Activated CD8-positive, alpha-beta memory T cell treated with anti-CD3 and anti-CD28 coated beads, Interleukin-2, amount 10 ng/mL, durations not matched to agents 7 days and 5 days (primary cell): Measurements from ENCODE around the gene PGAM2. TPM values are rescaled to one million over a fixed set of nuclear protein-coding genes. Genes with fewer than 3 reads are reported as not detected.

Experiments
- ATAC-seq: fragments of 150-1000 bp; cut with Tn5 transposase; one replicate; pipeline ENCODE4 v1.10.0; 2021; ENCODE audit warnings: moderate library complexity
- CTCF ChIA-PET: fragments of 350-600 bp; sonication (Branson Sonifier 250); formaldehyde crosslinking; loops from one replicate; lab custom pipeline; 2021; ENCODE audit warnings: antibody characterized with exemption; lab: Charles Lee
- DNase-seq: peaks from one replicate; pipeline ENCODE4 v3.0.0-alpha.2; 2020
- H3K27ac Mint-ChIP-seq: one replicate; pipeline ENCODE4 v1.8.0; 2021; ENCODE audit warnings: mild to moderate bottlenecking, mixed read lengths
- H3K27me3 Mint-ChIP-seq: one replicate; pipeline ENCODE4 v1.8.0; 2021; ENCODE audit warnings: mixed read lengths
- H3K36me3 Mint-ChIP-seq: one replicate; pipeline ENCODE4 v1.8.0; 2021; ENCODE audit warnings: mild to moderate bottlenecking, mixed read lengths
- H3K4me1 Mint-ChIP-seq: one replicate; pipeline ENCODE4 v1.8.0; 2021; ENCODE audit warnings: mixed read lengths
- H3K4me3 Mint-ChIP-seq: one replicate; pipeline ENCODE4 v1.8.0; 2021; ENCODE audit warnings: mild to moderate bottlenecking, moderate library complexity, mixed read lengths
- H3K9me3 Mint-ChIP-seq: one replicate; pipeline ENCODE4 v1.8.0; 2022; ENCODE audit warnings: low read depth, mixed read lengths
- total RNA-seq, 2 experiments: library from RNA; stranded (reverse); gene quantifications; one replicate each; pipeline ENCODE4 v1.2.3, GENCODE V29; 2021

PGAM2 gene
- total RNA-seq, 2 experiments from 2014 or later, result 0.58 TPM; not detected in 1

- peaks cover 16% of the 10 kb centered on the region for H3K27me3 Mint-ChIP-seq
- CTCF ChIA-PET, result interaction anchor here (0.7 to 3.4 kb wide), 2 partner anchors 14 to 449 kb away, joined by 3 to 14 read pairs; no protein-coding TSS in a partner anchor
- peaks cover 24% of the 10 kb centered on the region for H3K4me1 Mint-ChIP-seq
- DNase-seq (no peak), ATAC-seq (no peak)
- H3K4me3 Mint-ChIP-seq, result no peak overlapping the region
- no peaks in the 10 kb centered on the region for H3K36me3 Mint-ChIP-seq
- H3K27ac Mint-ChIP-seq, result no peak overlapping the region
- H3K9me3 Mint-ChIP-seq, result no peaks in the 10 kb centered on the region
Observed at GRCh38 chr7:44099669-44100068, 34.3 kb upstream of the PGAM2 start.

- H3K4me3 Mint-ChIP-seq, result no peak overlapping the region
- CTCF ChIA-PET, result interaction anchor here (0.6 to 3.4 kb wide), 9 partner anchors 9 to 450 kb away, joined by 3 to 14 read pairs (median 3); partner anchors contain the start of gene YKT6
- peaks cover 24% of the 10 kb centered on the region for H3K4me1 Mint-ChIP-seq
- peaks cover 13% of the 10 kb centered on the region for H3K27me3 Mint-ChIP-seq
- DNase-seq, result no peak
- H3K27ac Mint-ChIP-seq, result no peak overlapping the region
- no peaks in the 10 kb centered on the region for H3K9me3 Mint-ChIP-seq
- no peak for ATAC-seq
- H3K36me3 Mint-ChIP-seq, result no peaks in the 10 kb centered on the region
Observed at GRCh38 chr7:44098092-44099068, 33.0 kb upstream of the PGAM2 start.

- Mint-ChIP-seq H3K36me3 (no peaks in the 10 kb centered on the region), H3K27ac (peak overlapping the region; percentile 78), H3K9me3 (no peaks in the 10 kb centered on the region), H3K27me3 (peaks cover 2% of the 10 kb centered on the region), H3K4me3 (peak overlapping the region; percentile 3), H3K4me1 (peaks cover 24% of the 10 kb centered on the region)
- DNase-seq, result peak; percentile 60
- ATAC-seq, result peak; percentile 86
- CTCF ChIA-PET, result interaction anchor here (0.8 to 3.4 kb wide), 6 partner anchors 9 to 103 kb away, joined by 3 to 14 read pairs (median 3); partner anchors contain the start of gene YKT6
Observed at GRCh38 chr7:44097064-44097932, 31.9 kb upstream of the PGAM2 start.

GRCh38 chr7:44096326-44096881 is 31.0 kb upstream of the PGAM2 start:
- Mint-ChIP-seq H3K4me1 (peaks cover 24% of the 10 kb centered on the region), H3K27ac (peak overlapping the region; percentile 78), H3K36me3 (no peaks in the 10 kb centered on the region), H3K27me3 (no peaks in the 10 kb centered on the region), H3K4me3 (no peak overlapping the region), H3K9me3 (no peaks in the 10 kb centered on the region)
- ATAC-seq, result no peak
- CTCF ChIA-PET, result interaction anchor here (3.4 kb wide), 1 partner anchor 11 kb away, joined by 14 read pairs; no protein-coding TSS in a partner anchor
- no peak for DNase-seq

- ATAC-seq, result no peak
- Mint-ChIP-seq H3K27me3 (no peaks in the 10 kb centered on the region), H3K4me1 (peaks cover 24% of the 10 kb centered on the region), H3K9me3 (no peaks in the 10 kb centered on the region), H3K27ac (no peak overlapping the region), H3K36me3 (no peaks in the 10 kb centered on the region), H3K4me3 (no peak overlapping the region)
- DNase-seq, result no peak
- CTCF ChIA-PET, result no interaction called here
Observed at GRCh38 chr7:44095781-44096180, 30.4 kb upstream of the PGAM2 start.

GRCh38 chr7:44094883-44095592 is 29.7 kb upstream of the PGAM2 start:
- DNase-seq, result no peak
- CTCF ChIA-PET, result interaction anchor here (0.6 kb wide), 1 partner anchor 10 kb away, joined by 3 read pairs; no protein-coding TSS in a partner anchor
- no peak for ATAC-seq
- Mint-ChIP-seq H3K36me3 (no peaks in the 10 kb centered on the region), H3K27me3 (no peaks in the 10 kb centered on the region), H3K4me3 (no peak overlapping the region), H3K4me1 (peaks cover 24% of the 10 kb centered on the region), H3K27ac (no peak overlapping the region), H3K9me3 (no peaks in the 10 kb centered on the region)

GRCh38 chr7:44094365-44094764 is 29.0 kb upstream of the PGAM2 start:
- CTCF ChIA-PET, result no interaction called here
- Mint-ChIP-seq H3K4me1 (peaks cover 24% of the 10 kb centered on the region), H3K4me3 (no peak overlapping the region), H3K27ac (no peak overlapping the region), H3K9me3 (no peaks in the 10 kb centered on the region), H3K36me3 (no peaks in the 10 kb centered on the region), H3K27me3 (no peaks in the 10 kb centered on the region)
- DNase-seq (no peak), ATAC-seq (no peak)

GRCh38 chr7:44093102-44093641 is 27.8 kb upstream of the PGAM2 start:
- H3K27ac Mint-ChIP-seq, result no peak overlapping the region

GRCh38 chr7:44087911-44088838 is 22.8 kb upstream of the PGAM2 start:
- Mint-ChIP-seq H3K36me3 (no peaks in the 10 kb centered on the region), H3K4me3 (no peak overlapping the region), H3K9me3 (no peaks in the 10 kb centered on the region), H3K27me3 (no peaks in the 10 kb centered on the region), H3K27ac (no peak overlapping the region), H3K4me1 (peaks cover 5% of the 10 kb centered on the region)
- CTCF ChIA-PET, result interaction anchor here (0.9 kb wide), 2 partner anchors 9 to 403 kb away, joined by 3 read pairs; partner anchors contain the start of gene NUDCD3
- DNase-seq (no peak), ATAC-seq (no peak)

More at GRCh38 chr7:44093102-44093641, 27.8 kb upstream of the PGAM2 start:
- Mint-ChIP-seq H3K9me3 (no peaks in the 10 kb centered on the region), H3K4me1 (peaks cover 19% of the 10 kb centered on the region), H3K27me3 (no peaks in the 10 kb centered on the region), H3K36me3 (no peaks in the 10 kb centered on the region), H3K4me3 (no peak overlapping the region)
- DNase-seq (no peak), ATAC-seq (no peak)
- CTCF ChIA-PET, result no interaction called here

GRCh38 chr7:44086627-44087026 is 21.3 kb upstream of the PGAM2 start:
- no peak overlapping the region for H3K4me3 Mint-ChIP-seq
- no peak for ATAC-seq
- CTCF ChIA-PET, result interaction anchor here (3.1 kb wide), 1 partner anchor 12 kb away, joined by 14 read pairs; no protein-coding TSS in a partner anchor

GRCh38 chr7:44085546-44085945 is 20.2 kb upstream of the PGAM2 start:
- no peak for ATAC-seq
- peaks cover 6% of the 10 kb centered on the region for H3K36me3 Mint-ChIP-seq
- no peaks in the 10 kb centered on the region for H3K27me3 Mint-ChIP-seq
- CTCF ChIA-PET, result interaction anchor here (3.1 kb wide), 1 partner anchor 13 kb away, joined by 14 read pairs; no protein-coding TSS in a partner anchor
- H3K4me1 Mint-ChIP-seq, result peaks cover 19% of the 10 kb centered on the region
- DNase-seq, result no peak
- no peaks in the 10 kb centered on the region for H3K9me3 Mint-ChIP-seq
- no peak overlapping the region for H3K27ac Mint-ChIP-seq
- no peak overlapping the region for H3K4me3 Mint-ChIP-seq

More at GRCh38 chr7:44086627-44087026, 21.3 kb upstream of the PGAM2 start:
- Mint-ChIP-seq H3K9me3 (no peaks in the 10 kb centered on the region), H3K27ac (no peak overlapping the region), H3K27me3 (no peaks in the 10 kb centered on the region), H3K36me3 (no peaks in the 10 kb centered on the region), H3K4me1 (peaks cover 11% of the 10 kb centered on the region)
- DNase-seq, result no peak
